HEK293T (cell line): Measurements from ENCODE around the gene ASB16.

Source experiments
- CTCF ChIA-PET: fragments of 350-600 bp; formaldehyde crosslinking; extraction: SDS; loops from one replicate; lab custom pipeline; 2021; ENCODE audit warnings: antibody characterized with exemption, inconsistent platforms; lab: Yijun Ruan, JAX
- POLR2A ChIA-PET: fragments of 350-600 bp; formaldehyde crosslinking; extraction: SDS; loops from one replicate; lab custom pipeline; 2020; ENCODE audit warnings: antibody characterized with exemption, inconsistent platforms; lab: Yijun Ruan, JAX
- DNase-seq: peaks from one replicate; pipeline ENCODE4 v3.0.0; 2012; ENCODE audit warnings: mixed read lengths; ENCODE audit errors: extremely low spot score
- ARNT ChIP-seq: fragments of 450-650 bp; IDR thresholded peaks from 2 replicates; pipeline ENCODE4 v1.6.1; 2017; ENCODE audit warnings: mild to moderate bottlenecking
- BHLHE40 ChIP-seq: fragments of 450-650 bp; IDR thresholded peaks from 2 replicates; pipeline ENCODE4 v1.6.1; 2016; ENCODE audit warnings: mild to moderate bottlenecking, moderate library complexity, borderline replicate concordance
- CTBP1 ChIP-seq: fragments of 450-650 bp; IDR thresholded peaks from 2 replicates; pipeline ENCODE4 v1.6.1; 2016; ENCODE audit warnings: borderline replicate concordance
- ELF4 ChIP-seq: fragments of 450-650 bp; IDR thresholded peaks from 2 replicates; pipeline ENCODE4 v1.6.1; 2017; ENCODE audit warnings: antibody characterized with exemption
- FOXA1 ChIP-seq: fragments of 450-650 bp; IDR thresholded peaks from 2 replicates; pipeline ENCODE4 v1.6.1; 2016; ENCODE audit warnings: mild to moderate bottlenecking
- FOXK2 ChIP-seq: fragments of 450-650 bp; IDR thresholded peaks from 2 replicates; pipeline ENCODE4 v1.6.1; 2016; ENCODE audit warnings: mild to moderate bottlenecking
- FOXM1 ChIP-seq: fragments of 450-650 bp; IDR thresholded peaks from 2 replicates; pipeline ENCODE4 v1.6.1; 2017; ENCODE audit warnings: mild to moderate bottlenecking, borderline replicate concordance
- HDGF ChIP-seq: fragments of 450-650 bp; IDR thresholded peaks from 2 replicates; pipeline ENCODE4 v1.6.1; 2017; ENCODE audit warnings: antibody characterized with exemption, borderline replicate concordance
- L3MBTL2 ChIP-seq: fragments of 450-650 bp; conservative IDR thresholded peaks from 2 replicates; pipeline ENCODE4 v1.6.1; 2016; ENCODE audit warnings: mild to moderate bottlenecking
- LEF1 ChIP-seq: fragments of 450-650 bp; IDR thresholded peaks from 2 replicates; pipeline ENCODE4 v1.6.1; 2017; ENCODE audit warnings: mild to moderate bottlenecking, borderline replicate concordance
- NFRKB ChIP-seq: fragments of 450-650 bp; IDR thresholded peaks from 2 replicates; pipeline ENCODE4 v1.6.1; 2016; ENCODE audit warnings: mild to moderate bottlenecking, moderate library complexity
- PKNOX1 ChIP-seq: fragments of 450-650 bp; IDR thresholded peaks from 2 replicates; pipeline ENCODE4 v1.6.1; 2016
- SP1 ChIP-seq: fragments of 450-650 bp; IDR thresholded peaks from 2 replicates; pipeline ENCODE4 v1.6.1; 2017
- SUZ12 ChIP-seq: fragments of 450-650 bp; IDR thresholded peaks from 2 replicates; pipeline ENCODE4 v1.6.1; 2016; ENCODE audit warnings: mild to moderate bottlenecking
- TARDBP ChIP-seq: fragments of 450-650 bp; IDR thresholded peaks from 2 replicates; pipeline ENCODE4 v1.6.1; 2016
- ZNF384 ChIP-seq: fragments of 450-650 bp; IDR thresholded peaks from 2 replicates; pipeline ENCODE4 v1.6.1; 2016

The ASB16 gene

GRCh38 chr17:44159519-44160210, 10.8 kb upstream of the ASB16 start:
- no peak for TF ChIP-seq SP1
- no peak for TF ChIP-seq LEF1
- TF ChIP-seq SUZ12, result no peak
- no peak for TF ChIP-seq L3MBTL2
- no peak for TF ChIP-seq ZNF384
- no peak for TF ChIP-seq HDGF
- no peak for TF ChIP-seq BHLHE40
- no peak for TF ChIP-seq FOXA1
- ChIA-PET CTCF (interaction anchor here (2.5 kb wide), 1 partner anchor 9 kb away, joined by 13 read pairs; no protein-coding TSS in a partner anchor), POLR2A (interaction anchor here (0.9 to 1.2 kb wide), 2 partner anchors 26 to 37 kb away, joined by 3 to 4 read pairs; partner anchors contain the start of genes HDAC5 and TMUB2)
- no peak for DNase-seq

- DNase-seq, result no peak
- POLR2A ChIA-PET, result interaction anchor here (0.6 kb wide), 1 partner anchor 58 kb away, joined by 3 read pairs; no protein-coding TSS in a partner anchor
- CTCF ChIA-PET, result no interaction called here
- TF ChIP-seq LEF1 (no peak), FOXK2 (no peak), CTBP1 (no peak), FOXM1 (no peak), HDGF (no peak), SUZ12 (no peak), FOXA1 (no peak), NFRKB (no peak), ARNT (no peak), BHLHE40 (no peak), ZNF384 (no peak), ELF4 (no peak), SP1 (no peak), TARDBP (no peak), L3MBTL2 (no peak)
Observed at GRCh38 chr17:44164476-44164875, 6.0 kb upstream of the ASB16 start.

GRCh38 chr17:44167181-44167861, 3.2 kb upstream of the ASB16 start:
- CTCF ChIA-PET, result interaction anchor here (0.6 to 3.1 kb wide), 9 partner anchors 16 to 232 kb away, joined by 3 to 17 read pairs (median 5); partner anchors contain the start of genes HDAC5 and TMUB2

GRCh38 chr17:44170135-44170498, 387 bp upstream of the ASB16 start:
- DNase-seq, result no peak
- CTCF ChIA-PET, result interaction anchor here (0.6 to 3.1 kb wide), 3 partner anchors 14 to 19 kb away, joined by 11 to 17 read pairs (median 11); no protein-coding TSS in a partner anchor
- POLR2A ChIA-PET, result no interaction called here
- TF ChIP-seq FOXM1, result no peak
- no peak for TF ChIP-seq NFRKB
- TF ChIP-seq PKNOX1, result no peak
- TF ChIP-seq L3MBTL2, result no peak
- TF ChIP-seq SP1, result no peak
- TF ChIP-seq SUZ12, result no peak
- TF ChIP-seq BHLHE40, result no peak
- no peak for TF ChIP-seq LEF1
- TF ChIP-seq FOXA1, result no peak
- TF ChIP-seq TARDBP, result no peak
- no peak for TF ChIP-seq FOXK2
- TF ChIP-seq CTBP1, result no peak
- no peak for TF ChIP-seq ELF4
- TF ChIP-seq HDGF, result no peak
- TF ChIP-seq ZNF384, result no peak
- no peak for TF ChIP-seq ARNT

More at GRCh38 chr17:44167181-44167861, 3.2 kb upstream of the ASB16 start:
- TF ChIP-seq FOXM1 (no peak), LEF1 (no peak), TARDBP (no peak), HDGF (no peak), ARNT (no peak), ZNF384 (no peak), CTBP1 (no peak), FOXA1 (no peak), NFRKB (no peak), SP1 (no peak), L3MBTL2 (no peak), ELF4 (no peak), SUZ12 (no peak), FOXK2 (no peak), PKNOX1 (no peak), BHLHE40 (no peak)
- no peak for DNase-seq
- POLR2A ChIA-PET, result interaction anchor here (0.7 to 1.2 kb wide), 2 partner anchors 101 to 228 kb away, joined by 3 to 6 read pairs; partner anchors contain the start of gene LSM12

GRCh38 chr17:44171931-44172455, 1.5 kb downstream of the ASB16 start:
- ChIA-PET POLR2A (interaction anchor here (0.6 to 2.4 kb wide), 4 partner anchors 14 to 1470 kb away, joined by 3 to 9 read pairs (median 4); partner anchors contain the start of genes LSM12 and TMUB2), CTCF (interaction anchor here (1.1 to 1.8 kb wide), 3 partner anchors 21 to 131 kb away, joined by 3 to 5 read pairs (median 3); no protein-coding TSS in a partner anchor)
- DNase-seq, result no peak
- TF ChIP-seq FOXA1 (no peak), SP1 (no peak), LEF1 (no peak), HDGF (no peak), SUZ12 (no peak), PKNOX1 (no peak), FOXM1 (no peak), BHLHE40 (no peak), L3MBTL2 (no peak), TARDBP (no peak), NFRKB (no peak), ARNT (no peak)
